Esophagus squamous epithelium (tissue), 4 donors: ENCODE measurements around the gene DISP3.

Experiments used
- CTCF ChIP-seq, 6 experiments: fragments of 450-650 bp in 4 of 6; fragments of 200-600 bp in 2 of 6; sonication (generic) in 2 of 6; IDR thresholded peaks; one replicate each; pipeline ENCODE4 v1.5.1; 2016 to 2019; ENCODE audit warnings: antibody characterized with exemption in 6 of 6, mild to moderate bottlenecking in 4 of 6, moderate library complexity in 4 of 6
- POLR2A ChIP-seq, 4 donors: fragments of 450-650 bp; IDR thresholded peaks; one replicate each; pipeline ENCODE4 v1.6.1; 2017; ENCODE audit warnings: antibody characterized with exemption in 4 of 4, mild to moderate bottlenecking in 4 of 4, moderate library complexity in 3 of 4

- no peak for TF ChIP-seq POLR2A (IDR thresholded peaks at IDR 0.05)
- no peak for TF ChIP-seq CTCF (IDR thresholded peaks at IDR 0.05)
These were observed 46.2 kb downstream of the DISP3 start for GRCh38 chr1:11525151-11525505.
